Right lobe of liver (tissue), 4 donors: ENCODE data around the gene COX4I2.

Experiments
- CTCF ChIP-seq, 4 donors: fragments of 200-600 bp in 3 of 4; fragments of 450-650 bp in 1 of 4; IDR thresholded peaks; one replicate each; pipeline versions ENCODE4 v1.5.1 to v1.8.0; 2016 to 2022; ENCODE audit warnings: antibody characterized with exemption in 4 of 4, mild to moderate bottlenecking in 2 of 4
- POLR2A ChIP-seq: fragments of 450-650 bp; IDR thresholded peaks from one replicate; pipeline ENCODE4 v1.6.1; 2017; ENCODE audit warnings: antibody characterized with exemption, mild to moderate bottlenecking
- donor health status: DM: no; HTN: no; CAD: no.
- donor health status: DM: no; HTN: no; CAD: no.
- donor health status: DM: no; HTN: yes; CAD: no.

GRCh38 chr20:31641391-31641790 is 3.7 kb downstream of the COX4I2 start:
- TF ChIP-seq CTCF (IDR thresholded peaks at IDR 0.05), result no peak
- TF ChIP-seq POLR2A, result no peak
